OCI-LY3 (cell line): ENCODE data around the gene THAP2.

Experiments used
- H2AFZ ChIP-seq: fragments of 200-600, 300-600 bp; shearing (Covaris generic); 2 replicates; pipeline ENCODE4 v1.6.0; 2014; ENCODE audit warnings: antibody characterized with exemption, low read depth, low read length
- H3K27ac ChIP-seq: fragments of 200-600, 300-600 bp; sonication (generic); 2 replicates; pipeline ENCODE4 v1.5.1; 2014; ENCODE audit warnings: mild to moderate bottlenecking, low read length, moderate library complexity, mixed read lengths
- H3K27me3 ChIP-seq: fragments of 200-600, 300-600 bp; sonication (generic); 2 replicates; pipeline ENCODE4 v1.6.1; 2014; ENCODE audit warnings: low read depth, low read length, mixed read lengths
- H3K36me3 ChIP-seq: fragments of 200-600, 300-600 bp; sonication (generic); replicated peaks from 2 replicates; pipeline ENCODE3; 2014; ENCODE audit warnings: low read depth, low read length, mixed read lengths
- H3K4me1 ChIP-seq: fragments of 300-600, 200-600 bp; sonication (generic); 2 replicates; pipeline ENCODE4 v1.6.1; 2014; ENCODE audit warnings: low read length, mixed read lengths
- H3K4me2 ChIP-seq: fragments of 200-600, 300-600 bp; sonication (generic); 2 replicates; pipeline ENCODE4 v1.6.1; 2014; ENCODE audit warnings: low read length, mixed read lengths
- H3K4me3 ChIP-seq: fragments of 300-600, 200-600 bp; sonication (generic); 2 replicates; pipeline ENCODE4 v1.5.1; 2014; ENCODE audit warnings: antibody characterized with exemption, mild to moderate bottlenecking, low read length, moderate library complexity
- H3K79me2 ChIP-seq: fragments of 300-600, 200-600 bp; shearing (Covaris generic); 2 replicates; pipeline ENCODE4 v1.6.1; 2014; ENCODE audit warnings: mild to moderate bottlenecking, low read length, mixed read lengths
- H3K9ac ChIP-seq: fragments of 300-600, 200-600 bp; shearing (Covaris generic); 2 replicates; pipeline ENCODE4 v1.6.0; 2014; ENCODE audit warnings: mild to moderate bottlenecking, low read length, moderate library complexity
- H3K9me3 ChIP-seq: fragments of 200-600, 300-600 bp; shearing (Covaris generic); 2 replicates; pipeline ENCODE4 v1.6.1; 2014; ENCODE audit warnings: low read length, mixed read lengths; ENCODE audit not compliant: insufficient read depth
- H4K20me1 ChIP-seq: fragments of 200-600, 300-600 bp; sonication (generic); 2 replicates; pipeline ENCODE4 v1.6.1; 2016; ENCODE audit warnings: low read length, mixed read lengths; ENCODE audit not compliant: insufficient read depth
- CTCF ChIP-seq: fragments of 200-600, 300-600 bp; sonication (generic); IDR thresholded peaks from 2 replicates; pipeline ENCODE4 v1.5.1; 2014; ENCODE audit warnings: antibody characterized with exemption, low read length, low read depth
- EZH2phosphoT487 ChIP-seq: fragments of 200-600 bp; shearing (Covaris generic); IDR thresholded peaks from 2 replicates; pipeline ENCODE4 v1.6.1; 2018; ENCODE audit warnings: antibody characterized with exemption, mixed run types, low read depth

Gene THAP2

GRCh38 chr12:71626768-71627167 is 37.3 kb upstream of the THAP2 start:
- no peak overlapping the region for H2AFZ ChIP-seq
- no peak overlapping the region for H3K27ac ChIP-seq
- no peak overlapping the region for H3K4me3 ChIP-seq
- peaks cover 10% of the 10 kb centered on the region for H3K4me1 ChIP-seq
- no peaks in the 10 kb centered on the region for H3K9me3 ChIP-seq
- peaks cover 76% of the 10 kb centered on the region for H3K36me3 ChIP-seq
- H3K9ac ChIP-seq = no peak overlapping the region
- 0 out of 2 replicates have a peak, but pooled peaks cover 3% of the 10 kb centered on the region for H4K20me1 ChIP-seq
- H3K4me2 ChIP-seq = no peak overlapping the region
- TF ChIP-seq CTCF (no peak), EZH2phosphoT487 (no peak)
- H3K79me2 ChIP-seq = peaks cover 5% of the 10 kb centered on the region
- no peaks in the 10 kb centered on the region for H3K27me3 ChIP-seq

- Histone ChIP-seq H2AFZ (no peak overlapping the region), H3K27ac (no peak overlapping the region), H3K4me1 (peaks cover 10% of the 10 kb centered on the region), H3K9ac (no peak overlapping the region), H3K4me2 (no peak overlapping the region), H3K79me2 (peaks cover 5% of the 10 kb centered on the region), H3K9me3 (no peaks in the 10 kb centered on the region), H3K27me3 (no peaks in the 10 kb centered on the region), H4K20me1 (0 out of 2 replicates have a peak, but pooled peaks cover 3% of the 10 kb centered on the region), H3K36me3 (peaks cover 75% of the 10 kb centered on the region), H3K4me3 (no peak overlapping the region)
- TF ChIP-seq EZH2phosphoT487 (no peak), CTCF (no peak)
Observed at GRCh38 chr12:71627438-71628002, 36.6 kb upstream of the THAP2 start.

GRCh38 chr12:71636704-71637115 is 27.4 kb upstream of the THAP2 start:
- H3K27me3 ChIP-seq = no peaks in the 10 kb centered on the region
- TF ChIP-seq EZH2phosphoT487 (no peak), CTCF (peak; percentile 77)
- no peak overlapping the region for H3K4me3 ChIP-seq
- H3K9me3 ChIP-seq = no peaks in the 10 kb centered on the region
- H4K20me1 ChIP-seq = 0 out of 2 replicates have a peak, but pooled peaks cover 3% of the 10 kb centered on the region
- H3K79me2 ChIP-seq = peaks cover 3% of the 10 kb centered on the region
- H3K36me3 ChIP-seq = peaks cover 46% of the 10 kb centered on the region
- no peak overlapping the region for H3K4me2 ChIP-seq
- no peak overlapping the region for H3K27ac ChIP-seq
- H3K4me1 ChIP-seq = no peaks in the 10 kb centered on the region
- H2AFZ ChIP-seq = no peak overlapping the region
- H3K9ac ChIP-seq = no peak overlapping the region

GRCh38 chr12:71638499-71638898 is 25.6 kb upstream of the THAP2 start:
- no peak overlapping the region for H3K4me2 ChIP-seq
- no peak overlapping the region for H3K4me3 ChIP-seq
- no peak overlapping the region for H2AFZ ChIP-seq
- H3K27ac ChIP-seq = no peak overlapping the region
- H3K27me3 ChIP-seq = no peaks in the 10 kb centered on the region
- H3K79me2 ChIP-seq = peaks cover 3% of the 10 kb centered on the region
- H4K20me1 ChIP-seq = 0 out of 2 replicates have a peak, but pooled peaks cover 3% of the 10 kb centered on the region
- no peak for TF ChIP-seq EZH2phosphoT487
- no peak for TF ChIP-seq CTCF
- H3K9me3 ChIP-seq = no peaks in the 10 kb centered on the region
- no peak overlapping the region for H3K9ac ChIP-seq
- H3K4me1 ChIP-seq = peaks cover 6% of the 10 kb centered on the region; the same call in 1 of the 2 replicates
- H3K36me3 ChIP-seq = peaks cover 36% of the 10 kb centered on the region
